Measurements from ENCODE around the gene C17orf100. TPM values are rescaled to one million over a fixed set of nuclear protein-coding genes. Genes with fewer than 3 reads are reported as not detected.
A peak's percentile ranks its signal among the peaks of the same experiment; 100 is the strongest.

Gene C17orf100
- total RNA-seq, 1 experiment from 2014 or later, result 0.70 TPM

DNA sequence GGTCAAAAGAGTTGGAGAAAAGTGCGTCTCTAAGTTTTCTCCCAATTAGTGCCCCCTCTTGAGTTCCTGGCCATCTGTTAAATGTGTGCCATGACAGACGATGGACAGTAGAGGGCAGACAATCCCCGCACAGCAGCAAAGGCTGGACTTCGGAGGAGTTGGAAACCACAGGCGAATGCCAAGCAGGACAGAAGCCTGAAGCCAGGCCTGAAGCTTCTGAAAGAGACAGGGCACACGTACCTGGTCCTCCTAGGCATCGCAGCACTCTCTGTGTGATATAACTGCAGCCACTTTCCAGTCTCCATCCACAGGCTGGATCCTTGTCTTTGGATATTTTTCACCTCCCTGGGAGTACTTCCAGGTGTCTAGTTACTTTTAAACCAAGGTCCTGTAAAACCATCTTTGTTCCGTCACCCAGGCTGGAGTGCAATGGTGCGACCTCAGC, 14.5 kb downstream of the C17orf100 start:
- peaks cover 0 to 4% of the 10 kb centered on the region in 2 experiments; a peak in 1 of 4 replicates for H3K4me1 Mint-ChIP-seq
- H3K14ac ChIP-seq (ENCODE audit: insufficient read depth, low read length), result no peak overlapping the region
- peaks cover 4% of the 10 kb centered on the region for H3K27me3 ChIP-seq (ENCODE audit: insufficient read depth, low read length)
- no peak overlapping the region for H3K4me3 Mint-ChIP-seq
- H3K23ac ChIP-seq (ENCODE audit: insufficient read length, low read depth, low read length), result no peak overlapping the region
- no peak overlapping the region for H2BK12ac ChIP-seq (ENCODE audit: insufficient read length, low read depth, low read length)
- H3K9me3 ChIP-seq (ENCODE audit: control insufficient read depth, low read depth, low read length), result no peaks in the 10 kb centered on the region
- H2BK20ac ChIP-seq (ENCODE audit: low read depth, low read length, poor library complexity, severe bottlenecking), result no peak overlapping the region
- H3K9me3 Mint-ChIP-seq, result no peaks in the 10 kb centered on the region
- H2BK15ac ChIP-seq (ENCODE audit: low read depth, low read length), result no peak overlapping the region
- peak; percentile 90 for DNase-seq
- no peak overlapping the region for H2AK5ac ChIP-seq (ENCODE audit: insufficient read length, low read length)
- no peaks in the 10 kb centered on the region for H3K23me2 ChIP-seq (ENCODE audit: insufficient read length, low read depth, low read length, poor library complexity, severe bottlenecking)
- no peak overlapping the region for H3T11ph ChIP-seq (ENCODE audit: low read length)
- no peak overlapping the region for H2BK120ac ChIP-seq (ENCODE audit: low read depth, low read length, poor library complexity, severe bottlenecking)
- H3K4ac ChIP-seq (ENCODE audit: low read depth, low read length), result no peak overlapping the region
- H3K79me1 ChIP-seq (ENCODE audit: insufficient read depth, low read depth, low read length, poor library complexity, severe bottlenecking), result no peaks in the 10 kb centered on the region
- H3K18ac ChIP-seq (ENCODE audit: insufficient read length, low read depth, low read length), result no peak overlapping the region
- no peak overlapping the region for H4K91ac ChIP-seq (ENCODE audit: insufficient read length, low read depth, low read length)
- no peaks in the 10 kb centered on the region for H4K20me1 ChIP-seq (ENCODE audit: control insufficient read depth, insufficient read depth, insufficient read length)
- no CpG with 5 or more reads among the region's 9 CpGs for WGBS (ENCODE audit: extremely low coverage, insufficient read length, low lambda C conversion rate)
- TF ChIP-seq, protein P1, sequence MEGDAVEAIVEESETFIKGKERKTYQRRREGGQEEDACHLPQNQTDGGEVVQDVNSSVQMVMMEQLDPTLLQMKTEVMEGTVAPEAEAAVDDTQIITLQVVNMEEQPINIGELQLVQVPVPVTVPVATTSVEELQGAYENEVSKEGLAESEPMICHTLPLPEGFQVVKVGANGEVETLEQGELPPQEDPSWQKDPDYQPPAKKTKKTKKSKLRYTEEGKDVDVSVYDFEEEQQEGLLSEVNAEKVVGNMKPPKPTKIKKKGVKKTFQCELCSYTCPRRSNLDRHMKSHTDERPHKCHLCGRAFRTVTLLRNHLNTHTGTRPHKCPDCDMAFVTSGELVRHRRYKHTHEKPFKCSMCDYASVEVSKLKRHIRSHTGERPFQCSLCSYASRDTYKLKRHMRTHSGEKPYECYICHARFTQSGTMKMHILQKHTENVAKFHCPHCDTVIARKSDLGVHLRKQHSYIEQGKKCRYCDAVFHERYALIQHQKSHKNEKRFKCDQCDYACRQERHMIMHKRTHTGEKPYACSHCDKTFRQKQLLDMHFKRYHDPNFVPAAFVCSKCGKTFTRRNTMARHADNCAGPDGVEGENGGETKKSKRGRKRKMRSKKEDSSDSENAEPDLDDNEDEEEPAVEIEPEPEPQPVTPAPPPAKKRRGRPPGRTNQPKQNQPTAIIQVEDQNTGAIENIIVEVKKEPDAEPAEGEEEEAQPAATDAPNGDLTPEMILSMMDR (conservative IDR thresholded peaks at IDR 0.05), result peak; percentile 94
- H2AFZ ChIP-seq (ENCODE audit: low read length), result no peak overlapping the region
- H3K56ac ChIP-seq (ENCODE audit: insufficient read length, low read depth, low read length), result no peak overlapping the region
- H3K27ac Mint-ChIP-seq, result no peak overlapping the region
- H3K27me3 Mint-ChIP-seq (ENCODE audit: low read depth), result peaks cover 63% of the 10 kb centered on the region
- no peak overlapping the region for H2BK5ac ChIP-seq (ENCODE audit: insufficient read length, low read length)
- H3K79me2 ChIP-seq (ENCODE audit: insufficient read depth, low read length), result no peaks in the 10 kb centered on the region
- H3K36me3 Mint-ChIP-seq (ENCODE audit: insufficient read depth in 1 of 3, low read depth in 3 of 3), result no peaks in the 10 kb centered on the region
- no peak overlapping the region for H4K8ac ChIP-seq (replicated peaks; ENCODE audit: insufficient read length, low read depth, low read length)
- no peak overlapping the region for H4K5ac ChIP-seq (ENCODE audit: insufficient read length, low read depth, low read length)
- H3K27ac ChIP-seq (ENCODE audit: insufficient read length, low read depth, low read length), result no peak overlapping the region
- no peak overlapping the region for H3K4me2 ChIP-seq (ENCODE audit: insufficient read depth, insufficient read length, low read length)
- H3K9ac ChIP-seq (ENCODE audit: extremely low read depth, insufficient read length, low read length), result no peak overlapping the region
- H3K4me1 ChIP-seq (ENCODE audit: insufficient read depth, low read length), result no peaks in the 10 kb centered on the region

Data from H9 (cell line).